GM18951 (cell line): ENCODE results near the gene CFAP68.

Experiments used
- POLR2A ChIP-seq: IDR thresholded peaks from 4 replicates; pipeline ENCODE4 v1.6.1; 2011; ENCODE audit warnings: mild to moderate bottlenecking; ENCODE audit not compliant: insufficient read length, insufficient read depth; ENCODE audit errors: extremely low read depth
- in situ Hi-C: fragments of 300-500 bp; cut with MboI; formaldehyde crosslinking; loops from one replicate; pipeline ENCODE4 v1.12.0; 2022; ENCODE audit warnings: low sequenced_read_pairs, mixed read lengths, inconsistent platforms; ENCODE audit not compliant: unreplicated experiment

The CFAP68 gene

GRCh38 chr11:111913031-111913861, 33.9 kb downstream of the CFAP68 start:
- in situ Hi-C loops: no loop called here
- no peak for TF ChIP-seq POLR2A

- TF ChIP-seq POLR2A: no peak
- in situ Hi-C loops: no loop called here
Observed at GRCh38 chr11:111913997-111914396, 34.7 kb downstream of the CFAP68 start.

- no peak for TF ChIP-seq POLR2A
- in situ Hi-C loops: no loop called here
Observed at GRCh38 chr11:111916768-111917167, 37.4 kb downstream of the CFAP68 start.

- in situ Hi-C loops: no loop called here
- TF ChIP-seq POLR2A: no peak
Observed at GRCh38 chr11:111917312-111917711, 38.0 kb downstream of the CFAP68 start.

- in situ Hi-C loops: no loop called here
Observed at GRCh38 chr11:111917788-111918187, 38.4 kb downstream of the CFAP68 start.

GRCh38 chr11:111918390-111919256, 39.3 kb downstream of the CFAP68 start, which contains the start of gene C11orf52:
Gene C11orf52 (plus strand): TSS chr11:111918913. CDS start chr11:111918973, 60 bp downstream.
- no peak for TF ChIP-seq POLR2A
- in situ Hi-C loops: no loop called here

More at GRCh38 chr11:111917788-111918187, 38.4 kb downstream of the CFAP68 start:
- TF ChIP-seq POLR2A: no peak

- in situ Hi-C loops: no loop called here
- TF ChIP-seq POLR2A: no peak
Observed at GRCh38 chr11:111920908-111921307, 41.6 kb downstream of the CFAP68 start.

GRCh38 chr11:111921541-111922230, 42.3 kb downstream of the CFAP68 start:
- in situ Hi-C loops: no loop called here
- TF ChIP-seq POLR2A: no peak

GRCh38 chr11:111922803-111923202, 43.5 kb downstream of the CFAP68 start:
- no peak for TF ChIP-seq POLR2A
- in situ Hi-C loops: no loop called here

- in situ Hi-C loops: no loop called here
- TF ChIP-seq POLR2A: no peak
Observed at GRCh38 chr11:111923351-111923788, 44.0 kb downstream of the CFAP68 start.

- in situ Hi-C loops: no loop called here
- no peak for TF ChIP-seq POLR2A
Observed at GRCh38 chr11:111923951-111924350, 44.6 kb downstream of the CFAP68 start.

- no peak for TF ChIP-seq POLR2A
- in situ Hi-C loops: no loop called here
Observed at GRCh38 chr11:111925953-111926352, 46.6 kb downstream of the CFAP68 start.
